ENCODE measurements around the gene NTPCR. TPM values are rescaled to one million over a fixed set of nuclear protein-coding genes. Genes with fewer than 3 reads are reported as not detected.
A peak's percentile ranks its signal among the peaks of the same experiment; 100 is the strongest.

NTPCR gene
- total RNA-seq, 1 donor from 2014 or later = 54.5 TPM

GRCh38 chr1:232917053-232917452, 33.4 kb upstream of the NTPCR start:
- H4K20me1 ChIP-seq (ENCODE audit: insufficient read depth, low read length) = no peaks in the 10 kb centered on the region
- Mint-ChIP-seq H3K36me3 (ENCODE audit: low read depth, unreplicated experiment) (no peaks in the 10 kb centered on the region), H3K4me3 (ENCODE audit: unreplicated experiment) (no peak overlapping the region), H3K27ac (ENCODE audit: unreplicated experiment) (no peak overlapping the region), H3K4me1 (ENCODE audit: low read depth, unreplicated experiment) (peaks cover 1% of the 10 kb centered on the region), H3K9me3 (ENCODE audit: unreplicated experiment) (no peaks in the 10 kb centered on the region), H3K27me3 (ENCODE audit: low read depth, unreplicated experiment) (peaks cover 4% of the 10 kb centered on the region)
- H3K4me2 ChIP-seq (ENCODE audit: low read length) = no peak overlapping the region
- H3K27me3 ChIP-seq (ENCODE audit: insufficient read depth, low read length) = peaks cover 2% of the 10 kb centered on the region
- no peak overlapping the region for H2AFZ ChIP-seq (ENCODE audit: low read depth, low read length)
- no peak overlapping the region for H3K27ac ChIP-seq (ENCODE audit: low read depth, low read length)
- TF ChIP-seq EZH2 (IDR thresholded peaks at IDR 0.05; ENCODE audit: insufficient read depth, low read length) = no peak
- no peak for TF ChIP-seq CTCF (IDR thresholded peaks at IDR 0.05; ENCODE audit: insufficient read depth, low read depth, low read length)
- no peaks in the 10 kb centered on the region for H3K4me1 ChIP-seq (ENCODE audit: insufficient read depth, low read length)
- H3K9ac ChIP-seq (ENCODE audit: low read length) = no peak overlapping the region
- DNase-seq (ENCODE audit: low read depth) (no peak), FAIRE-seq (no peak)
- H3K9me3 ChIP-seq (ENCODE audit: insufficient read depth, low read depth, low read length) = no peaks in the 10 kb centered on the region
- H3K36me3 ChIP-seq (ENCODE audit: insufficient read depth, low read length) = no peaks in the 10 kb centered on the region
- H3K79me2 ChIP-seq (ENCODE audit: insufficient read depth, low read length) = no peaks in the 10 kb centered on the region
- no peak overlapping the region for H3K4me3 ChIP-seq (ENCODE audit: insufficient read depth, low read depth, low read length)

GRCh38 chr1:232921381-232921780, 29.0 kb upstream of the NTPCR start:
- no peak for DNase-seq (ENCODE audit: low read depth)
- Histone ChIP-seq H4K20me1 (ENCODE audit: insufficient read depth, low read length) (no peaks in the 10 kb centered on the region), H2AFZ (ENCODE audit: low read depth, low read length) (no peak overlapping the region), H3K36me3 (ENCODE audit: insufficient read depth, low read length) (no peaks in the 10 kb centered on the region), H3K4me2 (ENCODE audit: low read length) (no peak overlapping the region), H3K79me2 (ENCODE audit: insufficient read depth, low read length) (no peaks in the 10 kb centered on the region), H3K4me3 (ENCODE audit: insufficient read depth, low read depth, low read length) (no peak overlapping the region), H3K9ac (ENCODE audit: low read length) (no peak overlapping the region), H3K9me3 (ENCODE audit: insufficient read depth, low read depth, low read length) (no peaks in the 10 kb centered on the region), H3K4me1 (ENCODE audit: insufficient read depth, low read length) (peaks cover 4% of the 10 kb centered on the region), H3K27ac (ENCODE audit: low read depth, low read length) (no peak overlapping the region), H3K27me3 (ENCODE audit: insufficient read depth, low read length) (peaks cover 3% of the 10 kb centered on the region)
- Mint-ChIP-seq H3K9me3 (ENCODE audit: unreplicated experiment) (no peaks in the 10 kb centered on the region), H3K27ac (ENCODE audit: unreplicated experiment) (no peak overlapping the region), H3K36me3 (ENCODE audit: low read depth, unreplicated experiment) (no peaks in the 10 kb centered on the region), H3K27me3 (ENCODE audit: low read depth, unreplicated experiment) (peaks cover 2% of the 10 kb centered on the region), H3K4me3 (ENCODE audit: unreplicated experiment) (no peak overlapping the region), H3K4me1 (ENCODE audit: low read depth, unreplicated experiment) (peaks cover 13% of the 10 kb centered on the region)
- no peak for FAIRE-seq
- TF ChIP-seq CTCF (IDR thresholded peaks at IDR 0.05; ENCODE audit: insufficient read depth, low read depth, low read length) = no peak
- no peak for TF ChIP-seq EZH2 (IDR thresholded peaks at IDR 0.05; ENCODE audit: insufficient read depth, low read length)

GRCh38 chr1:232922485-232922884, 27.9 kb upstream of the NTPCR start:
- H3K27me3 ChIP-seq (ENCODE audit: insufficient read depth, low read length) = peaks cover 3% of the 10 kb centered on the region
- peak; percentile 79 for DNase-seq (ENCODE audit: low read depth)
- no peak overlapping the region for H3K4me3 ChIP-seq (ENCODE audit: insufficient read depth, low read depth, low read length)
- H3K79me2 ChIP-seq (ENCODE audit: insufficient read depth, low read length) = no peaks in the 10 kb centered on the region
- no peak overlapping the region for H3K9ac ChIP-seq (ENCODE audit: low read length)
- no peak for FAIRE-seq
- Mint-ChIP-seq H3K4me3 (ENCODE audit: unreplicated experiment) (no peak overlapping the region), H3K36me3 (ENCODE audit: low read depth, unreplicated experiment) (no peaks in the 10 kb centered on the region), H3K9me3 (ENCODE audit: unreplicated experiment) (no peaks in the 10 kb centered on the region), H3K4me1 (ENCODE audit: low read depth, unreplicated experiment) (peaks cover 13% of the 10 kb centered on the region), H3K27me3 (ENCODE audit: low read depth, unreplicated experiment) (no peaks in the 10 kb centered on the region), H3K27ac (ENCODE audit: unreplicated experiment) (peak overlapping the region; percentile 76)
- H2AFZ ChIP-seq (ENCODE audit: low read depth, low read length) = no peak overlapping the region
- H3K4me1 ChIP-seq (ENCODE audit: insufficient read depth, low read length) = peaks cover 4% of the 10 kb centered on the region
- no peaks in the 10 kb centered on the region for H3K9me3 ChIP-seq (ENCODE audit: insufficient read depth, low read depth, low read length)
- H3K27ac ChIP-seq (ENCODE audit: low read depth, low read length) = no peak overlapping the region
- H3K4me2 ChIP-seq (ENCODE audit: low read length) = no peak overlapping the region
- TF ChIP-seq CTCF (IDR thresholded peaks at IDR 0.05; ENCODE audit: insufficient read depth, low read depth, low read length) (no peak), EZH2 (IDR thresholded peaks at IDR 0.05; ENCODE audit: insufficient read depth, low read length) (no peak)
- no peaks in the 10 kb centered on the region for H3K36me3 ChIP-seq (ENCODE audit: insufficient read depth, low read length)
- H4K20me1 ChIP-seq (ENCODE audit: insufficient read depth, low read length) = no peaks in the 10 kb centered on the region
